Measurements from ENCODE around the gene PDE4B. TPM values are rescaled to one million over a fixed set of nuclear protein-coding genes. Genes with fewer than 3 reads are reported as not detected.

The PDE4B gene
- total and polyA plus RNA-seq, 12 donors = 2.0 to 63.2 (median 15.3) TPM

DNA sequence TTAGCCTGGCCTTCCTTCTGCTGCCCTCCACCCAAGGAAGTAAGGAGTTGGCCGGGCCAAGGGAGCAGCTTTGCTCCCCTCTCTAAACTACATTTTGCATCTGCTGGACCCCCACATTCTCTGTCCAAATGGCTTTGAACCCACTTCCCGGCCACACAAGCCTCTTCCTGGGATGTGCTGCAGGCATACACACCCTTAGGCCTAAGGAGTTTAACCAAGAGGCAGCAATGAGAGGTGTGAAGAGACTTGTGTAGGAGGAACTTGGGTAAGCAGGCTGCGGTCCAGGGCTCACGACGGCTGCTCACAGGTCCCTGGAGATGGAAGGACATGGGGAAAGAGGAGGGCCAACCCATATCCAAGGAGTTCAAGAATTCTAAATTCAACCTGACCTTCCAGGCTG lies 544.6 kb downstream of the PDE4B start:
- whole genome bisulfite sequencing, 2 donors = 58 to 78% methylated on average over 5 of the region's 5 CpGs
- no peaks in the 10 kb centered on the region for H3K9me3 ChIP-seq
- H3K4me1 ChIP-seq = peaks cover 0 to 80% (median 47%) of the 10 kb centered on the region in 9 donors
- ATAC-seq (no peak), DNase-seq (no peak)
- no peaks in the 10 kb centered on the region for H3K27me3 ChIP-seq
- TF ChIP-seq, protein P1, sequence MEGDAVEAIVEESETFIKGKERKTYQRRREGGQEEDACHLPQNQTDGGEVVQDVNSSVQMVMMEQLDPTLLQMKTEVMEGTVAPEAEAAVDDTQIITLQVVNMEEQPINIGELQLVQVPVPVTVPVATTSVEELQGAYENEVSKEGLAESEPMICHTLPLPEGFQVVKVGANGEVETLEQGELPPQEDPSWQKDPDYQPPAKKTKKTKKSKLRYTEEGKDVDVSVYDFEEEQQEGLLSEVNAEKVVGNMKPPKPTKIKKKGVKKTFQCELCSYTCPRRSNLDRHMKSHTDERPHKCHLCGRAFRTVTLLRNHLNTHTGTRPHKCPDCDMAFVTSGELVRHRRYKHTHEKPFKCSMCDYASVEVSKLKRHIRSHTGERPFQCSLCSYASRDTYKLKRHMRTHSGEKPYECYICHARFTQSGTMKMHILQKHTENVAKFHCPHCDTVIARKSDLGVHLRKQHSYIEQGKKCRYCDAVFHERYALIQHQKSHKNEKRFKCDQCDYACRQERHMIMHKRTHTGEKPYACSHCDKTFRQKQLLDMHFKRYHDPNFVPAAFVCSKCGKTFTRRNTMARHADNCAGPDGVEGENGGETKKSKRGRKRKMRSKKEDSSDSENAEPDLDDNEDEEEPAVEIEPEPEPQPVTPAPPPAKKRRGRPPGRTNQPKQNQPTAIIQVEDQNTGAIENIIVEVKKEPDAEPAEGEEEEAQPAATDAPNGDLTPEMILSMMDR (IDR thresholded peaks at IDR 0.05) = no peak
- H3K36me3 ChIP-seq = peaks cover 0 to 24% (median 0%) of the 10 kb centered on the region in 9 donors
- intact Hi-C loops (cut with DNase I) = loop anchor here in 6 of 10 donors (10.0 kb wide), 3 partner anchors 62 to 108 kb away; no protein-coding TSS in a partner anchor
- peak overlapping the region in 1 of 10 donors; percentile 72 for H3K4me3 ChIP-seq
- peak overlapping the region in 9 of 10 donors; percentile 3 to 97 (median 90) for H3K27ac ChIP-seq

DNA sequence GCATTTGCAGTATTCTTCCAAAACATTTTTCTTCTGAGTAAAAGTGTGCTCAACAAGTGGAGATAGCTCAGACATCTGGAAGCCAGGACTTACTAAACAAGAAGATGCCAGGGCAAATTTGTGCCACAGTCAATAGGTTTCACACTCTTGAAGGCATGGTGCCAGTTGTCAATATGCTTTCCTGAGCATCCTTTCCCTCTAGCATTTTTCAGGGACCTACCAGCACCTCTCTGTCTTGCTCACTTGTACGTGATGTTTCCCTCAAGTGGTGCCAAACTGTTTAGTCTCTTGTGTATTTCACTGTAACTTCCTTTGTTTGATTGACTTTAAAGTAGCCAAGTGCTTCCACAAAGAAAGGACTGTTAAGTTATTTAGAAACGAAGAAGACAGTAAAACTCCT lies 547.2 kb downstream of the PDE4B start:
- Histone ChIP-seq H3K4me3 (peak overlapping the region in 2 of 10 donors; percentile 0 to 5), H3K36me3 (peaks cover 0 to 24% (median 0%) of the 10 kb centered on the region in 9 donors), H3K4me1 (peaks cover 0 to 95% (median 42%) of the 10 kb centered on the region in 9 donors), H3K27ac (peak overlapping the region in 8 of 10 donors; percentile 2 to 64 (median 48)), H3K27me3 (no peaks in the 10 kb centered on the region), H3K9me3 (no peaks in the 10 kb centered on the region)
- ATAC-seq (peak in 1 of 8 donors; percentile 23), DNase-seq (no peak)
- 5 to 9% methylated on average over 2 of the region's 2 CpGs for WGBS, 2 donors
- TF ChIP-seq, protein P1 (IDR thresholded peaks at IDR 0.05) = no peak
- intact Hi-C loops (cut with DNase I) = loop anchor here in 6 of 10 donors (10.0 kb wide), 3 partner anchors 65 to 105 kb away; no protein-coding TSS in a partner anchor

DNA sequence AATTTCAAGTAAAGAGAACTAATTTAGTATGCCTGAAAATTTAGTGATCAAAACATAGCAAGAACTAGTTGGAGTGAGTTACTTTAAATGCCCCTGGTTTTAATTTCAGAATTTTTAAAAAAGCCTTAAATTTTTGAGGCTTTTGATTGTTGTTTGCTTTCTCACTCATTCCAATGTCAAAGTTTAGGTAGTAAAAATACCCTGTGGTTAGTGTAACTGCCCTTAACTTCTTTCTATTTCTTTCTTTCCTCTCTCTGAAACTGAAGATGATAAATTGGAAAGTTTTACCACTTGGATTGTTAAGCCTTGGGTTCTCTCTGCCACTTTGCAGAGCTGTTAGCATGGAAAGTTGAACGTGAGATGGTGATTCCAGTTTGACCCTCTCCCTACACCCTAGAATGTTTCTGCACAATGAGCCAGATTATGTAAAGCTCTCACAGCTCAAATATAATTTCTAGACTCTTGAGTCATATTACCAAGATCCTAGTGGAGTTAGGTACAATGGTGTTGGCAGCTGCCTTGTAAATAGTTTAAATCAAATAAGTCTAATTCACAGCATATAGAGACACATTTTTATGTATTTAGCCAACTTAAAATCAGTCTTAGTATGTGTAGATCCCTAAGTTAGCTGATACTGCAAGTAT lies 548.9 kb downstream of the PDE4B start:
- H3K4me3 ChIP-seq = no peak overlapping the region
- TF ChIP-seq, protein P1 (IDR thresholded peaks at IDR 0.05) = no peak
- no peaks in the 10 kb centered on the region for H3K9me3 ChIP-seq
- peak overlapping the region in 2 of 10 donors; percentile 57 to 64 for H3K27ac ChIP-seq
- ATAC-seq (no peak), DNase-seq (no peak)
- peaks cover 0 to 25% (median 0%) of the 10 kb centered on the region in 9 donors for H3K36me3 ChIP-seq
- peaks cover 0 to 97% (median 45%) of the 10 kb centered on the region in 9 donors for H3K4me1 ChIP-seq
- 62 to 78% methylated on average over 1 of the region's 1 CpG for WGBS, 2 donors
- intact Hi-C loops (cut with DNase I) = no loop called here
- no peaks in the 10 kb centered on the region for H3K27me3 ChIP-seq

DNA sequence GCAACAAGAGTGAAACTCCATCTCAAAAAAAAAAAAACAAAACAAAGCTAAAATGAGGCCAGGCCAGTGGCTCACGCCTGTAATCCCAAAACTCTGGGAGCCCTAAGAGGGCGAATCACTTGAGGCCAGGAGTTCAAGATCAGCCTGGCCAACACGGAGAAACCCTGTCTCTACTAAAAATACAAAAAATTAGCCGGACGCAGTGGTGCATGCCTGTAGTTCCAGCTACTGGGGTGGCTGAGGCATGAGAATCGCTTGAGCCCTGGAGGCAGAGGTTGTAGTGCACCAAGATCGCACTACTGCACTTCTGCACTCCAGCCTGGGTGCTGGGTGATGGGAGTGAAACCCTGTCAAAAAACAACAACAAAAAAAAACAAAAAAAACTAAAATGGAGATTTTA lies 550.0 kb downstream of the PDE4B start:
- DNase-seq (no peak), ATAC-seq (peak in 1 of 8 donors; percentile 24)
- intact Hi-C loops (cut with DNase I) = no loop called here
- peaks cover 0 to 20% (median 0%) of the 10 kb centered on the region in 9 donors for H3K36me3 ChIP-seq
- H3K27ac ChIP-seq = peak overlapping the region in 1 of 10 donors; percentile 40
- H3K4me1 ChIP-seq = peaks cover 0 to 97% (median 37%) of the 10 kb centered on the region in 9 donors
- H3K4me3 ChIP-seq = no peak overlapping the region
- TF ChIP-seq, protein P1 (IDR thresholded peaks at IDR 0.05) = no peak
- H3K27me3 ChIP-seq = no peaks in the 10 kb centered on the region
- no peaks in the 10 kb centered on the region for H3K9me3 ChIP-seq
- WGBS, 2 donors = 76 to 87% methylated on average over 7 of the region's 7 CpGs
